PC-3 (cell line): Measurements from ENCODE around the gene NUDT7.

Experiments
- CTCF ChIP-seq: fragments of 300-600 bp; sonication (generic); conservative IDR thresholded peaks from 2 replicates; pipeline ENCODE4 v1.5.1; 2017; ENCODE audit warnings: antibody characterized with exemption, low read depth, mild to moderate bottlenecking, low read length
- EZH2 ChIP-seq: fragments of 300-600 bp; sonication (generic); IDR thresholded peaks from one replicate; pipeline ENCODE4 v1.6.1; 2017; ENCODE audit warnings: antibody characterized with exemption, mild to moderate bottlenecking, low read length; ENCODE audit not compliant: unreplicated experiment

GRCh38 chr16:77767826-77768225, 45.5 kb downstream of the NUDT7 start:
- TF ChIP-seq EZH2 (no peak), CTCF (no peak)
